Left ventricle myocardium inferior (tissue), 1 donor: ENCODE results near the gene MKLN1. TPM values are rescaled to one million over a fixed set of nuclear protein-coding genes. Genes with fewer than 3 reads are reported as not detected.

Experiments
- DNase-seq: peaks from one replicate; pipeline ENCODE4 v3.0.0-alpha.2; 2020
- H3K27ac ChIP-seq: fragments of 200-600 bp; replicated peaks from 2 replicates; pipeline ENCODE4 v1.8.0; 2021
- H3K27me3 ChIP-seq: fragments of 200-600 bp; 2 replicates; pipeline ENCODE4 v1.8.0; 2021; ENCODE audit warnings: low read depth
- H3K36me3 ChIP-seq: fragments of 200-600 bp; 2 replicates; pipeline ENCODE4 v1.8.0; 2021
- H3K4me1 ChIP-seq: fragments of 200-600 bp; 2 replicates; pipeline ENCODE4 v1.8.0; 2021
- H3K4me3 ChIP-seq: fragments of 200-600 bp; 2 replicates; pipeline ENCODE4 v1.8.0; 2021; ENCODE audit warnings: mild to moderate bottlenecking, moderate library complexity
- H3K9me3 ChIP-seq: fragments of 200-600 bp; replicated peaks from 2 replicates; pipeline ENCODE4 v1.8.0; 2021
- CTCF ChIP-seq: fragments of 200-600 bp; IDR thresholded peaks from 2 replicates; pipeline ENCODE4 v1.8.0; 2021; ENCODE audit warnings: antibody characterized with exemption, mild to moderate bottlenecking, borderline replicate concordance
- intact Hi-C: fragments of 100-400 bp; cut with micrococcal nuclease; formaldehyde crosslinking; loops from one replicate; pipeline ENCODE4 v1.11.0; 2022
- total RNA-seq: library from RNA; stranded (reverse); fragmentation: NEBNext Ultra II Directional; extraction: Animal tissue kit (Norgen Biotek cat#: 25700); gene quantifications from one replicate; pipeline ENCODE4 v1.2.1, GENCODE V29; 2021
- donor health status: DM: no; HTN: yes; CAD: no; lungs with severe emphysema.

Gene MKLN1
- total RNA-seq, 1 donor from 2014 or later = 42.2 TPM

GRCh38 chr7:131518626-131519025 lies 190.9 kb downstream of the MKLN1 start:
- H3K4me3 ChIP-seq = no peak overlapping the region
- peak overlapping the region; percentile 83 for H3K27ac ChIP-seq
- no peak for DNase-seq
- H3K9me3 ChIP-seq = no peaks in the 10 kb centered on the region
- TF ChIP-seq CTCF = no peak
- no peaks in the 10 kb centered on the region for H3K27me3 ChIP-seq
- H3K4me1 ChIP-seq = peaks cover 78% of the 10 kb centered on the region
- no peaks in the 10 kb centered on the region for H3K36me3 ChIP-seq
- intact Hi-C loops = no loop called here

GRCh38 chr7:131521651-131522163 lies 194.0 kb downstream of the MKLN1 start:
- intact Hi-C loops = no loop called here

GRCh38 chr7:131522325-131522930 lies 194.8 kb downstream of the MKLN1 start:
- peak overlapping the region; percentile 36 for H3K4me3 ChIP-seq
- no peaks in the 10 kb centered on the region for H3K36me3 ChIP-seq
- no peak for DNase-seq
- H3K4me1 ChIP-seq = peaks cover 96% of the 10 kb centered on the region
- no peak for TF ChIP-seq CTCF
- H3K27me3 ChIP-seq = no peaks in the 10 kb centered on the region
- intact Hi-C loops = no loop called here
- H3K9me3 ChIP-seq = no peaks in the 10 kb centered on the region
- peak overlapping the region; percentile 83 for H3K27ac ChIP-seq

More at GRCh38 chr7:131521651-131522163, 194.0 kb downstream of the MKLN1 start:
- Histone ChIP-seq H3K36me3 (no peaks in the 10 kb centered on the region), H3K9me3 (no peaks in the 10 kb centered on the region), H3K4me1 (peaks cover 95% of the 10 kb centered on the region), H3K4me3 (peak overlapping the region; percentile 36), H3K27ac (peak overlapping the region; percentile 83), H3K27me3 (no peaks in the 10 kb centered on the region)
- no peak for DNase-seq
- no peak for TF ChIP-seq CTCF

GRCh38 chr7:131524115-131524514 lies 196.4 kb downstream of the MKLN1 start:
- Histone ChIP-seq H3K27ac (peak overlapping the region; percentile 83), H3K9me3 (no peaks in the 10 kb centered on the region), H3K4me1 (peaks cover 96% of the 10 kb centered on the region), H3K27me3 (no peaks in the 10 kb centered on the region), H3K36me3 (no peaks in the 10 kb centered on the region), H3K4me3 (no peak overlapping the region)
- no peak for TF ChIP-seq CTCF
- intact Hi-C loops = no loop called here
- DNase-seq = no peak

GRCh38 chr7:131524703-131525102 lies 197.0 kb downstream of the MKLN1 start:
- H3K27ac ChIP-seq = peak overlapping the region; percentile 77
- no peak for TF ChIP-seq CTCF
- DNase-seq = no peak
- H3K27me3 ChIP-seq = no peaks in the 10 kb centered on the region
- intact Hi-C loops = no loop called here
- H3K9me3 ChIP-seq = no peaks in the 10 kb centered on the region
- no peaks in the 10 kb centered on the region for H3K36me3 ChIP-seq
- H3K4me1 ChIP-seq = peaks cover 95% of the 10 kb centered on the region
- H3K4me3 ChIP-seq = no peak overlapping the region
